H9 (cell line): ENCODE measurements around the gene FBXW4. TPM values are rescaled to one million over a fixed set of nuclear protein-coding genes. Genes with fewer than 3 reads are reported as not detected.

Experiments
- DNase-seq: peaks from one replicate; pipeline ENCODE4 v3.0.0-alpha.2; 2017
- H2AFZ ChIP-seq: one replicate; pipeline ENCODE4 v1.6.1; 2013; ENCODE audit warnings: mild to moderate bottlenecking, low read length, control low read depth, moderate library complexity
- H2AK5ac ChIP-seq: 2 replicates; pipeline ENCODE4 v1.6.1; 2013; ENCODE audit warnings: low read length, control low read depth, mixed read lengths; ENCODE audit not compliant: insufficient read length
- H2BK120ac ChIP-seq: one replicate; pipeline ENCODE4 v1.6.1; 2013; ENCODE audit warnings: low read depth, mild to moderate bottlenecking, low read length, control low read depth, inconsistent platforms; ENCODE audit not compliant: poor library complexity, severe bottlenecking
- H2BK12ac ChIP-seq: 2 replicates; pipeline ENCODE4 v1.6.1; 2013; ENCODE audit warnings: low read length, control low read depth, mixed read lengths, low read depth; ENCODE audit not compliant: insufficient read length
- H2BK15ac ChIP-seq: 2 replicates; pipeline ENCODE4 v1.6.1; 2013; ENCODE audit warnings: low read depth, low read length, control low read depth
- H2BK20ac ChIP-seq: one replicate; pipeline ENCODE4 v1.6.1; 2013; ENCODE audit warnings: low read depth, mild to moderate bottlenecking, low read length, control low read depth, inconsistent platforms; ENCODE audit not compliant: poor library complexity, severe bottlenecking
- H2BK5ac ChIP-seq: 2 replicates; pipeline ENCODE4 v1.6.1; 2013; ENCODE audit warnings: low read length, control low read depth, mixed read lengths; ENCODE audit not compliant: insufficient read length
- H3K14ac ChIP-seq: 2 replicates; pipeline ENCODE4 v1.6.1; 2013; ENCODE audit warnings: low read length, control low read depth; ENCODE audit not compliant: insufficient read depth
- H3K18ac ChIP-seq: 2 replicates; pipeline ENCODE4 v1.6.1; 2013; ENCODE audit warnings: low read depth, mild to moderate bottlenecking, mixed read lengths, low read length, control low read depth; ENCODE audit not compliant: insufficient read length
- H3K23ac ChIP-seq: 2 replicates; pipeline ENCODE4 v1.6.1; 2013; ENCODE audit warnings: low read length, control low read depth, mixed read lengths, low read depth; ENCODE audit not compliant: insufficient read length
- H3K23me2 ChIP-seq: 2 replicates; pipeline ENCODE4 v1.6.1; 2013; ENCODE audit warnings: low read depth, mild to moderate bottlenecking, mixed read lengths, low read length, control low read depth; ENCODE audit not compliant: insufficient read length, poor library complexity, severe bottlenecking
- H3K27ac ChIP-seq: 2 replicates; pipeline ENCODE4 v1.5.1; 2013; ENCODE audit warnings: low read length, control low read depth, mixed read lengths, low read depth; ENCODE audit not compliant: insufficient read length
- H3K27me3 ChIP-seq: 2 replicates; pipeline ENCODE4 v1.6.1; 2013; ENCODE audit warnings: low read length, control low read depth, inconsistent platforms; ENCODE audit not compliant: insufficient read depth
- H3K4ac ChIP-seq: 2 replicates; pipeline ENCODE4 v1.6.1; 2013; ENCODE audit warnings: low read depth, mild to moderate bottlenecking, control low read depth, inconsistent platforms, low read length, moderate library complexity
- H3K4me1 ChIP-seq: 2 replicates; pipeline ENCODE4 v1.6.1; 2013; ENCODE audit warnings: low read length, control low read depth, inconsistent platforms; ENCODE audit not compliant: insufficient read depth
- H3K4me2 ChIP-seq: 2 replicates; pipeline ENCODE4 v1.6.1; 2013; ENCODE audit warnings: low read length, control low read depth, mixed read lengths; ENCODE audit not compliant: insufficient read length, insufficient read depth
- H3K56ac ChIP-seq: 2 replicates; pipeline ENCODE4 v1.6.1; 2013; ENCODE audit warnings: low read depth, mild to moderate bottlenecking, mixed read lengths, low read length, control low read depth; ENCODE audit not compliant: insufficient read length
- H3K79me1 ChIP-seq: 2 replicates; pipeline ENCODE4 v1.6.1; 2013; ENCODE audit warnings: low read depth, mild to moderate bottlenecking, moderate library complexity, low read length, control low read depth, inconsistent platforms; ENCODE audit not compliant: insufficient read depth, poor library complexity, severe bottlenecking
- H3K79me2 ChIP-seq: 2 replicates; pipeline ENCODE4 v1.6.1; 2013; ENCODE audit warnings: low read length, control low read depth, inconsistent platforms; ENCODE audit not compliant: insufficient read depth
- H3K9ac ChIP-seq: 2 replicates; pipeline ENCODE4 v1.6.1; 2013; ENCODE audit warnings: low read length, control low read depth, mixed read lengths; ENCODE audit not compliant: insufficient read length; ENCODE audit errors: extremely low read depth
- H3K9me3 ChIP-seq: one replicate; pipeline ENCODE4 v1.6.1; 2013; ENCODE audit warnings: low read depth, low read length, inconsistent platforms; ENCODE audit not compliant: control insufficient read depth
- H3T11ph ChIP-seq: one replicate; pipeline ENCODE4 v1.6.1; 2013; ENCODE audit warnings: mild to moderate bottlenecking, low read length, control low read depth, inconsistent platforms
- H4K20me1 ChIP-seq: one replicate; pipeline ENCODE4 v1.6.1; 2013; ENCODE audit not compliant: control insufficient read depth, insufficient read length, insufficient read depth
- H4K5ac ChIP-seq: 2 replicates; pipeline ENCODE4 v1.6.1; 2013; ENCODE audit warnings: low read depth, mild to moderate bottlenecking, mixed read lengths, low read length, control low read depth; ENCODE audit not compliant: insufficient read length
- H4K8ac ChIP-seq: replicated peaks from 2 replicates; pipeline ENCODE4 v1.6.1; 2013; ENCODE audit warnings: low read length, control low read depth, mixed read lengths, low read depth; ENCODE audit not compliant: insufficient read length
- H4K91ac ChIP-seq: 2 replicates; pipeline ENCODE4 v1.6.1; 2013; ENCODE audit warnings: low read depth, mild to moderate bottlenecking, moderate library complexity, mixed read lengths, low read length, control low read depth; ENCODE audit not compliant: insufficient read length
- H3K27ac Mint-ChIP-seq, 3 experiments: 2 replicates in 2 of 3; 3 replicates in 1 of 3; pipeline ENCODE4 v1.8.0; 2020 to 2021; ENCODE audit warnings: mixed read lengths in 3 of 3, mild to moderate bottlenecking in 1 of 3, moderate library complexity in 1 of 3
- H3K27me3 Mint-ChIP-seq: 2 replicates; pipeline ENCODE4 v1.8.0; 2021; ENCODE audit warnings: low read depth, mild to moderate bottlenecking, moderate library complexity, mixed read lengths
- H3K36me3 Mint-ChIP-seq, 3 experiments: 2 replicates in 2 of 3; 3 replicates in 1 of 3; pipeline ENCODE4 v1.8.0; 2020 to 2021; ENCODE audit warnings: low read depth in 3 of 3, mixed read lengths in 3 of 3; ENCODE audit not compliant: insufficient read depth in 1 of 3
- H3K4me1 Mint-ChIP-seq, 2 experiments: 2 replicates each; pipeline ENCODE4 v1.8.0; 2020; ENCODE audit warnings: mixed read lengths in 2 of 2
- H3K4me3 Mint-ChIP-seq, 2 experiments: 2 replicates in 1 of 2; 3 replicates in 1 of 2; pipeline ENCODE4 v1.8.0; 2020 to 2021; ENCODE audit warnings: mild to moderate bottlenecking in 2 of 2, mixed read lengths in 2 of 2, moderate library complexity in 1 of 2
- H3K9me3 Mint-ChIP-seq, 2 experiments: 2 replicates in 1 of 2; 3 replicates in 1 of 2; pipeline ENCODE4 v1.8.0; 2020; ENCODE audit warnings: mild to moderate bottlenecking in 2 of 2, mixed read lengths in 2 of 2, moderate library complexity in 1 of 2
- CTCF ChIP-seq: fragments of 200-600 bp; sonication (generic); conservative IDR thresholded peaks from 3 replicates; pipeline ENCODE4 v1.8.0; 2021; ENCODE audit warnings: antibody characterized with exemption, mild to moderate bottlenecking
- WGBS: extraction: QIAGEN DNeasy Blood & Tissue Kit; methylation state at CpG from one replicate; pipeline ENCODE4 v1.1.7; 2013; ENCODE audit warnings: missing lambda C conversion rate, low lambda C conversion rate, mixed read lengths; ENCODE audit not compliant: insufficient read length; ENCODE audit errors: extremely low coverage; 5-methylcytosine and 5-hydroxymethylcytosine counted together
- total RNA-seq: library from RNA; stranded (reverse); gene quantifications from 2 replicates; pipeline ENCODE4 v1.2.1, GENCODE V29; 2021

The FBXW4 gene
- total RNA-seq, 1 experiment from 2014 or later: 41.6 TPM

- Histone ChIP-seq H3K14ac (no peak overlapping the region), H4K20me1 (no peaks in the 10 kb centered on the region), H3K79me2 (no peaks in the 10 kb centered on the region), H3K4me2 (no peak overlapping the region), H3K27me3 (no peaks in the 10 kb centered on the region; the same call in 1 of the 2 replicates), H2AFZ (no peak overlapping the region), H3K79me1 (no peaks in the 10 kb centered on the region), H3K4me1 (no peaks in the 10 kb centered on the region), H3K23ac (no peak overlapping the region), H3K23me2 (no peaks in the 10 kb centered on the region), H4K8ac (no peak overlapping the region), H2BK120ac (no peak overlapping the region), H3K27ac (no peak overlapping the region), H3K9me3 (no peaks in the 10 kb centered on the region), H2BK20ac (no peak overlapping the region), H4K5ac (no peak overlapping the region), H3K9ac (no peak overlapping the region), H3K4ac (no peak overlapping the region), H2BK15ac (no peak overlapping the region), H4K91ac (no peak overlapping the region), H2AK5ac (no peak overlapping the region), H3K18ac (no peak overlapping the region), H2BK5ac (no peak overlapping the region), H3T11ph (no peak overlapping the region), H2BK12ac (no peak overlapping the region), H3K56ac (no peak overlapping the region)
- TF ChIP-seq CTCF: no peak
- Mint-ChIP-seq H3K9me3 (no peaks in the 10 kb centered on the region), H3K4me1 (peaks cover 0 to 5% of the 10 kb centered on the region in 2 experiments; a peak in 2 of 4 replicates), H3K36me3 (no peaks in the 10 kb centered on the region), H3K4me3 (no peak overlapping the region), H3K27ac (no peak overlapping the region), H3K27me3 (peaks cover 3% of the 10 kb centered on the region; the same call in 1 of the 2 replicates)
- no peak for DNase-seq
- no CpG with 5 or more reads among the region's 3 CpGs for WGBS
Observed at GRCh38 chr10:101736666-101737065, 41.7 kb upstream of the FBXW4 start.
